Colonic mucosa (tissue), 4 donors: ENCODE results near the gene PLAAT2. TPM values are rescaled to one million over a fixed set of nuclear protein-coding genes. Genes with fewer than 3 reads are reported as not detected.
"Not testable (repeated sequence)": the region's sequence is repeated elsewhere in the genome, so short reads cannot be mapped to it uniquely, and the experiment has no call there.

Experiments
- DNase-seq: peaks from one replicate; pipeline ENCODE4 v3.0.0-alpha.2; 2020
- H3K27ac ChIP-seq: fragments of 200-600 bp; one replicate; pipeline ENCODE4 v1.8.0; 2021
- H3K27me3 ChIP-seq: fragments of 200-600 bp; one replicate; pipeline ENCODE4 v1.8.0; 2021
- H3K36me3 ChIP-seq: fragments of 200-600 bp; one replicate; pipeline ENCODE4 v1.8.0; 2021
- H3K4me1 ChIP-seq: fragments of 200-600 bp; one replicate; pipeline ENCODE4 v1.8.0; 2021; ENCODE audit warnings: mild to moderate bottlenecking
- H3K4me3 ChIP-seq: fragments of 200-600 bp; one replicate; pipeline ENCODE4 v1.8.0; 2021
- H3K9ac ChIP-seq, 2 donors: one replicate each; pipeline ENCODE4 v1.7.0; 2013; ENCODE audit warnings: control low read depth in 2 of 2, low read depth in 2 of 2, low read length in 2 of 2
- H3K9me3 ChIP-seq: fragments of 200-600 bp; one replicate; pipeline ENCODE4 v1.8.0; 2021
- intact Hi-C: fragments of 100-400 bp; cut with DNase I; formaldehyde crosslinking; loops from one replicate; pipeline ENCODE4 v1.14.1; 2022
- total RNA-seq, 2 donors: library from RNA; stranded (reverse); fragmentation: NEBNext Ultra II Directional in 1 of 2; extraction: Animal tissue kit (Norgen Biotek cat#: 25700) in 1 of 2; gene quantifications; one replicate each; pipeline ENCODE4 v1.2.1, GENCODE V29; 2021
- TF ChIP-seq, protein P1 (sequence below): fragments of 200-600 bp; IDR thresholded peaks from one replicate; pipeline ENCODE4 v1.8.0; 2022; ENCODE audit warnings: antibody characterized with exemption, mild to moderate bottlenecking
- donor health status: healthy.
- donor health status: DM: no; HTN: no; CAD: no.
- donor health status: DM: no; HTN: no; CAD: no.

Gene PLAAT2
- total RNA-seq, 2 donors from 2014 or later, result 1.9 to 11.1 TPM

DNA sequence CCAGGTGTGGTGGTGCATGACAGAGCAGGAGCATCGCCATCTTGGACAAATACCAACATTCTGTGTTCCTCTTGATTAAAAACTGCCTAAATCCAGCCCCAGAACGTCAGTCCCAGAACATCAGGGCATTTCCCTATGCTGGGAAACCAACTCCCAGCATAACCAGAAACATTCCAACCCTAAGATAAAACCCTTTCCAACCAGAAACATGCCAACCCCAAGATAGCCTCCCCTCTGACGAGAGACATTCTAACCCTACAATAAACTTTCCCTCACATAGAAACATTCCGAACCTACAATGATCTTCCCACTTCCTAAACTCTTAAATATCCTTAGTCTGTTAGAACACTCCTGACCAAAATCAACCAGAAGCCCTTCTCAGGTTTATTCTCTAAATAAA, 15.0 kb downstream of the PLAAT2 start:
- TF ChIP-seq, protein P1, sequence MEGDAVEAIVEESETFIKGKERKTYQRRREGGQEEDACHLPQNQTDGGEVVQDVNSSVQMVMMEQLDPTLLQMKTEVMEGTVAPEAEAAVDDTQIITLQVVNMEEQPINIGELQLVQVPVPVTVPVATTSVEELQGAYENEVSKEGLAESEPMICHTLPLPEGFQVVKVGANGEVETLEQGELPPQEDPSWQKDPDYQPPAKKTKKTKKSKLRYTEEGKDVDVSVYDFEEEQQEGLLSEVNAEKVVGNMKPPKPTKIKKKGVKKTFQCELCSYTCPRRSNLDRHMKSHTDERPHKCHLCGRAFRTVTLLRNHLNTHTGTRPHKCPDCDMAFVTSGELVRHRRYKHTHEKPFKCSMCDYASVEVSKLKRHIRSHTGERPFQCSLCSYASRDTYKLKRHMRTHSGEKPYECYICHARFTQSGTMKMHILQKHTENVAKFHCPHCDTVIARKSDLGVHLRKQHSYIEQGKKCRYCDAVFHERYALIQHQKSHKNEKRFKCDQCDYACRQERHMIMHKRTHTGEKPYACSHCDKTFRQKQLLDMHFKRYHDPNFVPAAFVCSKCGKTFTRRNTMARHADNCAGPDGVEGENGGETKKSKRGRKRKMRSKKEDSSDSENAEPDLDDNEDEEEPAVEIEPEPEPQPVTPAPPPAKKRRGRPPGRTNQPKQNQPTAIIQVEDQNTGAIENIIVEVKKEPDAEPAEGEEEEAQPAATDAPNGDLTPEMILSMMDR, result no peak
- peak; percentile 4 for DNase-seq
- intact Hi-C loops, result no loop called here

DNA sequence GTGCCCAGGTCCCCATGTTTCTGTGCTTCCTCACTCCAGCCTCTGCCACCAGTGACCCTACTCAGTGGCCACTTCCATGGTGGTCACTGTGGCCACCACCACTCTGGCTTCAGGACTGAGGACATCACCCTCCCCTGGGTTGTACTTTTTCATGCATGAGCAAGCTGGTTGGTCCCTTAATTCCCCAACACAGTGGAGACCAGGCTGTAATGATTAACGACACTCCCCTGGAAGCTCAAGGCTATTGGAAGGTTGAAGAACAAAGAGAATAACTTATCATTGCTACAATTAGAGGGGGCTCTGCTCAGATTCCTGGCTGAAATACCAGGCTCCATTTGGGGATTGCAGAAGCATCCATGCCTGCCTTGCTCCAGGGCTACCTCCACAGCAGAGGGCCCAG, 16.1 kb downstream of the PLAAT2 start:
- intact Hi-C loops, result no loop called here

More for the DNA sequence above, 15.0 kb downstream of the PLAAT2 start:
- Histone ChIP-seq H3K27me3 (no peaks in the 10 kb centered on the region), H3K4me3 (no peak overlapping the region), H3K9ac (no peak overlapping the region), H3K9me3 (no peaks in the 10 kb centered on the region), H3K27ac (no peak overlapping the region), H3K4me1 (no peaks in the 10 kb centered on the region), H3K36me3 (no peaks in the 10 kb centered on the region)

DNA sequence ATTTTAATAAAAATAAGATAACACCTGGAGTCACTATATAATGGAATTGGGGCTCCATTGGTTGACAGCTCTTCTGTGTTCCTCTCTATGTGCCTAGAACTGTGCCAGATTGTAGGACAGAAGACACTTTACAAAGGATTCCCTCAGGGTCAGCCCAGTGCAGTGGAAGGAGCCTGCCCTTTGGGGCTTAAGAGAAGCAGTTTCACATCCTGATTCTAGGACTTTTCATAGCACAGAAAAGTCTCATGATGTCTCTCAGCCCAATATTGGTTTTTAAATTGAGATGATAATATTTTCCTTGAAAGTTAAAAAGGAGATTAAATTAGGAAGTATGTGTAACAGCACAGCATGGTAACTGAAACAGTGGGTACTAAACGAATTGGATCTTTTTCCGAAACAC, 19.5 kb downstream of the PLAAT2 start:
- H3K4me3 ChIP-seq, result no peak overlapping the region
- DNase-seq, result no peak
- H3K9me3 ChIP-seq, result no peaks in the 10 kb centered on the region
- no peak overlapping the region for H3K9ac ChIP-seq
- no peaks in the 10 kb centered on the region for H3K36me3 ChIP-seq
- H3K4me1 ChIP-seq, result no peaks in the 10 kb centered on the region
- no peak overlapping the region for H3K27ac ChIP-seq
- intact Hi-C loops, result no loop called here
- TF ChIP-seq, protein P1, result no peak
- H3K27me3 ChIP-seq, result no peaks in the 10 kb centered on the region

More for the DNA sequence above, 16.1 kb downstream of the PLAAT2 start:
- DNase-seq, result peak; percentile 2
- no peak overlapping the region for H3K4me3 ChIP-seq
- no peaks in the 10 kb centered on the region for H3K9me3 ChIP-seq
- no peaks in the 10 kb centered on the region for H3K4me1 ChIP-seq
- no peak overlapping the region for H3K9ac ChIP-seq
- H3K27ac ChIP-seq, result no peak overlapping the region
- TF ChIP-seq, protein P1, result no peak
- H3K27me3 ChIP-seq, result no peaks in the 10 kb centered on the region
- no peaks in the 10 kb centered on the region for H3K36me3 ChIP-seq

DNA sequence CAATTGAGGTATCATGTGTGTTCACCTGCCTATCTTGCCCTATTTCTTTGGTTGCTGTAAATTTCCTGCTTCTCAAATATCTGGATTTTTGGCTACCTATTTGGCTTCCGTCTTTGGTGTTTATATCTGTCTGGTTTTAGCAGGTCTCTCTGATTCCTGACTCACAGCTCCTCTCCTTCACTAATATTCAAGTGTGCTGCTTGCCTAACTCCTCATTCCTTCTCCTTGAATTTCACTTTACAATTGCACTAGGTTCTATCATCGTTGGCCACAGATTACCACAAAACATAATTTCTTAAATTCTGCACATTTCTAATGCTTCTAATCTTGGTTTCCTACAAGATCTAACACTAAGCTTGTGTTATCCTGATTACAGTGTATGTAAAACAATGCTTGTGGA, 20.7 kb downstream of the PLAAT2 start:
- H3K27ac ChIP-seq, H3K4me1 ChIP-seq, H3K36me3 ChIP-seq, intact Hi-C loops, H3K9ac ChIP-seq, DNase-seq, H3K9me3 ChIP-seq, H3K27me3 ChIP-seq, H3K4me3 ChIP-seq: not testable (repeated sequence)

DNA sequence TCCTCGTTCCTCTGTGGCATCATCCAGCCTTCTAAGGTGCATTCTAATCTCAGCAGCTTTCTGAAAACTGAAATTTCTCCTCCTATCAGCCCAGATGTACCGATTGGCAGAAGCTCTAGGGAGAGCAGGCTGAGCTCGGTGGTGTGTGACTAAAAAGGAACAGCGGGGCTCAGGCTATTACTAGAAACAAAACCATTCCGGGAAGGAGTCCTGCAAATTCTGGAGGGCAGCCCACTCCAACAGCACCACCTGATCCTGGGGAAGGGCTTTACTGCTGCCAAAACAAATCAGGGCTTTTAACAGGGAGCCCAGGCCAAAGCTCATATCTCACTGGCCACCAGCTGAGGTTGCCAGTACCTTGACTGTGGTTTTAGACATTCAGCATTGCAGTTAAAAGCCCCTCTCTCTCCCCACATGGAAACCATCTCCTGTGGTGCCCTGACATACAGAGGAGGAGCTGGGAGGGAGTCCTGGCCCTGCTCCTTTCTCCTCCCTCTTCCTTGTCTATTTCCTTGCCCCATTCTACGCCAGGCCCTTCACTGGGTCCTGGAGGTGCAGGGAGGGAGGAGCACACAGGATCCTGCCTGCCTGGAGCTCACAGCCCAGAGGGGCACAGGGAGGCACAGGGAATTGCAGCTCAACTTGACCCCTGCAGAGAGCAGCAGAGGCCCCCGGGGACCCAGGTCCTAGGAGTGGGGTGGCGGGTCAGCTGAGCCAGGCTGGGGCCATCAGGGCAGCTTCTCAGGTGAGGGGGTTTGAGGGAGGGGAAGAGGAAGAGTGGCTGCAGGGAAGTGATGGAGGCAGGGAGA, 25.7 kb downstream of the PLAAT2 start:
- no peak for DNase-seq
- H3K9me3 ChIP-seq, result no peaks in the 10 kb centered on the region
- H3K27me3 ChIP-seq, result no peaks in the 10 kb centered on the region
- peak overlapping the region; percentile 68 to 75 for H3K9ac ChIP-seq
- H3K27ac ChIP-seq, result peak overlapping the region; percentile 73
- H3K4me1 ChIP-seq, result peaks cover 10% of the 10 kb centered on the region
- H3K4me3 ChIP-seq, result peak overlapping the region; percentile 42
- intact Hi-C loops, result no loop called here
- no peaks in the 10 kb centered on the region for H3K36me3 ChIP-seq
- TF ChIP-seq, protein P1, result no peak

DNA sequence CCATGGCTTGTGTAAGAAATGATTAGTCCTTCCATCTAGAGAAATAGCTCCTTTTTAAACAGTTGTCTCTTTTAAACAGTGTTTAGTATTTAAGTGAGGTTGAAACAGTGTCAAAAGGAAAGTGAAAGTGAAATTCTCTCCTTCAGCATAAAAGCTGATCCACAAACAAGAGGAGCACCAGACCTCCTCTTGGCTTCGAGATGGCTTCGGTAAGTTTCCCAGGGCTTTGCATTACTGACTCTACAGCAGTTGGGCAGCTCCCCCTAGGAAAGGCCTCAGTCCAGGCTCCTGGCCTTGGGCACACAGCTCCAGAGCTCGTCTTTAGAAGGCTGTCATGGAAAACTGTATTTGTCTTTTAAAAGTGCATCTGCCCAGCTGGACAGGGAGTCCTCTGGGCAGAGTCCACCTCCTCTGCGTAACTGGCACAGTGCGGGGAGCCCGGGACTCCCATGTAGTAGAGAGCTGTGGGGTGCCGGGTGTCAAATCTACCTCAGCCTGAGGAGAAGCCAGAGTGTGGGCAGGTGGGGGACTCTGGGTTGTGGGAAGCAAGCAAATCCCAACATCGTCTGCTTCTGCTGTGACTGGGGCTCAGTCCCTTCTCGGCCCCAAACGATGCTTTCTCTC, 26.4 kb downstream of the PLAAT2 start, which contains the start of gene PLAAT4:
PLAAT4 (plus strand) TSS at position 140 of the 624 bp plus-strand sequence; CDS start at position 201, 61 bp downstream.
- H3K9ac ChIP-seq, result peak within 1 kb of the TSS; percentile 68 to 75
- no peaks in the 10 kb centered on the region for H3K27me3 ChIP-seq
- H3K36me3 ChIP-seq, result no peaks in the 10 kb centered on the region
- H3K9me3 ChIP-seq, result no peaks in the 10 kb centered on the region
- peaks cover 10% of the 10 kb centered on the region for H3K4me1 ChIP-seq
- H3K4me3 ChIP-seq, result peak within 1 kb of the TSS; percentile 42
- peak; percentile 46 for DNase-seq
- peak within 1 kb of the TSS; percentile 73 for H3K27ac ChIP-seq
- TF ChIP-seq, protein P1, result no peak
- intact Hi-C loops, result no loop called here
